SK-N-SH treated with all-trans-retinoic acid at 6 μM for 48 hours (cell line): ENCODE results near the gene CD3E.

ENCODE experiments used
- ATAC-seq: fragments of 200-7000 bp; cut with Tn5 transposase; 3 replicates; pipeline ENCODE4 v1.9.1; 2020; ENCODE audit warnings: mild to moderate bottlenecking, moderate library complexity
- ARNTL ChIP-seq: fragments of 450-650 bp; formaldehyde crosslinking; IDR thresholded peaks from 2 replicates; pipeline ENCODE4 v1.5.0; 2020; ENCODE audit warnings: low read depth, mild to moderate bottlenecking, moderate library complexity, borderline replicate concordance
- CSDC2 ChIP-seq: fragments of 250-450 bp; sonication (Bioruptor Pico); IDR thresholded peaks from 2 replicates; pipeline ENCODE4 v1.5.0; 2020; ENCODE audit warnings: mild to moderate bottlenecking, moderate library complexity
- CSRNP3 ChIP-seq: fragments of 250-450 bp; sonication (Bioruptor Pico); IDR thresholded peaks from 2 replicates; pipeline ENCODE4 v1.5.1; 2021; ENCODE audit warnings: mild to moderate bottlenecking, moderate library complexity
- ESRRG ChIP-seq: fragments of 250-450 bp; sonication (Bioruptor Pico); IDR thresholded peaks from 2 replicates; pipeline ENCODE4 v1.6.1; 2021; ENCODE audit warnings: mild to moderate bottlenecking
- GLIS3 ChIP-seq: fragments of 250-450 bp; sonication (Bioruptor Pico); IDR thresholded peaks from 2 replicates; pipeline ENCODE4 v1.5.0; 2020; ENCODE audit warnings: mild to moderate bottlenecking, moderate library complexity
- OSR1 ChIP-seq: fragments of 250-450 bp; sonication (Bioruptor Pico); IDR thresholded peaks from 2 replicates; pipeline ENCODE4 v1.8.0; 2022; ENCODE audit warnings: moderate library complexity, mild to moderate bottlenecking, inconsistent platforms
- PATZ1 ChIP-seq: fragments of 250-450 bp; sonication (Bioruptor Pico); IDR thresholded peaks from 2 replicates; pipeline ENCODE4 v1.8.0; 2020; ENCODE audit warnings: mild to moderate bottlenecking, moderate library complexity, borderline replicate concordance
- POU6F1 ChIP-seq: fragments of 250-450 bp; sonication (Bioruptor Pico); IDR thresholded peaks from 2 replicates; pipeline ENCODE4 v1.8.0; 2021; ENCODE audit warnings: low read depth, mild to moderate bottlenecking, moderate library complexity, borderline replicate concordance
- PPARA ChIP-seq: fragments of 250-450 bp; sonication (Bioruptor Pico); IDR thresholded peaks from 2 replicates; pipeline ENCODE4 v1.5.0; 2020; ENCODE audit warnings: mild to moderate bottlenecking, borderline replicate concordance
- RARB ChIP-seq: fragments of 250-450 bp; sonication (Bioruptor Pico); IDR thresholded peaks from 2 replicates; pipeline ENCODE4 v1.8.0; 2021; ENCODE audit warnings: mild to moderate bottlenecking, moderate library complexity
- SNAI2 ChIP-seq: fragments of 250-450 bp; sonication (Bioruptor Pico); IDR thresholded peaks from 2 replicates; pipeline ENCODE4 v1.5.0; 2020; ENCODE audit warnings: mild to moderate bottlenecking, moderate library complexity
- TCF4 ChIP-seq: fragments of 250-450 bp; sonication (Bioruptor Pico); IDR thresholded peaks from 2 replicates; pipeline ENCODE4 v1.8.0; 2021; ENCODE audit warnings: mild to moderate bottlenecking, moderate library complexity, borderline replicate concordance
- TOX ChIP-seq: fragments of 250-450 bp; sonication (Bioruptor Pico); IDR thresholded peaks from 2 replicates; pipeline ENCODE4 v1.8.0; 2021; ENCODE audit warnings: mild to moderate bottlenecking, moderate library complexity, borderline replicate concordance
- ZFP3 ChIP-seq: fragments of 250-450 bp; sonication (Bioruptor Pico); IDR thresholded peaks from 2 replicates; pipeline ENCODE4 v1.5.0; 2020; ENCODE audit warnings: mild to moderate bottlenecking, moderate library complexity
- ZFP30 ChIP-seq: fragments of 450-650 bp; formaldehyde crosslinking; IDR thresholded peaks from 2 replicates; pipeline ENCODE4 v1.5.0; 2022; ENCODE audit warnings: mild to moderate bottlenecking, moderate library complexity
- ZNF565 ChIP-seq: fragments of 450-650 bp; formaldehyde crosslinking; conservative IDR thresholded peaks from 2 replicates; pipeline ENCODE4 v1.5.0; 2020; ENCODE audit warnings: low read depth, mild to moderate bottlenecking, moderate library complexity
- ZNF8 ChIP-seq: fragments of 450-650 bp; formaldehyde crosslinking; IDR thresholded peaks from 2 replicates; pipeline ENCODE4 v1.5.0; 2020; ENCODE audit warnings: mild to moderate bottlenecking, moderate library complexity
- TF ChIP-seq, protein P1 (sequence below): fragments of 250-450 bp; sonication (Bioruptor Pico); IDR thresholded peaks from 2 replicates; pipeline ENCODE4 v1.5.1; 2020; ENCODE audit warnings: low read depth, mild to moderate bottlenecking, moderate library complexity
- TF ChIP-seq, protein P2 (sequence below): fragments of 250-450 bp; sonication (Bioruptor Pico); IDR thresholded peaks from 2 replicates; pipeline ENCODE4 v1.5.0; 2020; ENCODE audit warnings: mild to moderate bottlenecking, moderate library complexity

Gene CD3E

GRCh38 chr11:118275176-118275575 lies 29.4 kb upstream of the CD3E start:
- TF ChIP-seq ZFP30 (no peak), ARNTL (CRISPR knock-in tag) (no peak), ZNF8 (no peak), SNAI2 (no peak), PATZ1 (no peak), ZFP3 (no peak), TOX (CRISPR knock-in tag) (no peak), PPARA (CRISPR knock-in tag) (no peak), CSRNP3 (CRISPR knock-in tag) (no peak), POU6F1 (CRISPR knock-in tag) (no peak), RARB (CRISPR knock-in tag) (no peak), TCF4 (no peak), CSDC2 (no peak), OSR1 (CRISPR knock-in tag) (no peak), ESRRG (CRISPR knock-in tag) (no peak)
- TF ChIP-seq, all 23 proteins: peak for 0
- ATAC-seq = no peak

- no peak for TF ChIP-seq ZFP30
- TF ChIP-seq ZNF8 = no peak
- no peak for TF ChIP-seq RARB (CRISPR knock-in tag)
- TF ChIP-seq CSRNP3 (CRISPR knock-in tag) = no peak
- no peak for TF ChIP-seq CSDC2
- no peak for TF ChIP-seq ZFP3
- no peak for TF ChIP-seq ARNTL (CRISPR knock-in tag)
- TF ChIP-seq PPARA (CRISPR knock-in tag) = no peak
- no peak for TF ChIP-seq GLIS3 (CRISPR knock-in tag)
- no peak for TF ChIP-seq SNAI2
- TF ChIP-seq TOX (CRISPR knock-in tag) = no peak
- no peak for TF ChIP-seq ZNF565 (CRISPR knock-in tag)
- TF ChIP-seq POU6F1 (CRISPR knock-in tag) = no peak
- TF ChIP-seq, protein P1, sequence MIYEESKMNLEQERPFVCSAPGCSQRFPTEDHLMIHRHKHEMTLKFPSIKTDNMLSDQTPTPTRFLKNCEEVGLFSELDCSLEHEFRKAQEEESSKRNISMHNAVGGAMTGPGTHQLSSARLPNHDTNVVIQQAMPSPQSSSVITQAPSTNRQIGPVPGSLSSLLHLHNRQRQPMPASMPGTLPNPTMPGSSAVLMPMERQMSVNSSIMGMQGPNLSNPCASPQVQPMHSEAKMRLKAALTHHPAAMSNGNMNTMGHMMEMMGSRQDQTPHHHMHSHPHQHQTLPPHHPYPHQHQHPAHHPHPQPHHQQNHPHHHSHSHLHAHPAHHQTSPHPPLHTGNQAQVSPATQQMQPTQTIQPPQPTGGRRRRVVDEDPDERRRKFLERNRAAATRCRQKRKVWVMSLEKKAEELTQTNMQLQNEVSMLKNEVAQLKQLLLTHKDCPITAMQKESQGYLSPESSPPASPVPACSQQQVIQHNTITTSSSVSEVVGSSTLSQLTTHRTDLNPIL (CRISPR knock-in tag) = no peak
- TF ChIP-seq, protein P2, sequence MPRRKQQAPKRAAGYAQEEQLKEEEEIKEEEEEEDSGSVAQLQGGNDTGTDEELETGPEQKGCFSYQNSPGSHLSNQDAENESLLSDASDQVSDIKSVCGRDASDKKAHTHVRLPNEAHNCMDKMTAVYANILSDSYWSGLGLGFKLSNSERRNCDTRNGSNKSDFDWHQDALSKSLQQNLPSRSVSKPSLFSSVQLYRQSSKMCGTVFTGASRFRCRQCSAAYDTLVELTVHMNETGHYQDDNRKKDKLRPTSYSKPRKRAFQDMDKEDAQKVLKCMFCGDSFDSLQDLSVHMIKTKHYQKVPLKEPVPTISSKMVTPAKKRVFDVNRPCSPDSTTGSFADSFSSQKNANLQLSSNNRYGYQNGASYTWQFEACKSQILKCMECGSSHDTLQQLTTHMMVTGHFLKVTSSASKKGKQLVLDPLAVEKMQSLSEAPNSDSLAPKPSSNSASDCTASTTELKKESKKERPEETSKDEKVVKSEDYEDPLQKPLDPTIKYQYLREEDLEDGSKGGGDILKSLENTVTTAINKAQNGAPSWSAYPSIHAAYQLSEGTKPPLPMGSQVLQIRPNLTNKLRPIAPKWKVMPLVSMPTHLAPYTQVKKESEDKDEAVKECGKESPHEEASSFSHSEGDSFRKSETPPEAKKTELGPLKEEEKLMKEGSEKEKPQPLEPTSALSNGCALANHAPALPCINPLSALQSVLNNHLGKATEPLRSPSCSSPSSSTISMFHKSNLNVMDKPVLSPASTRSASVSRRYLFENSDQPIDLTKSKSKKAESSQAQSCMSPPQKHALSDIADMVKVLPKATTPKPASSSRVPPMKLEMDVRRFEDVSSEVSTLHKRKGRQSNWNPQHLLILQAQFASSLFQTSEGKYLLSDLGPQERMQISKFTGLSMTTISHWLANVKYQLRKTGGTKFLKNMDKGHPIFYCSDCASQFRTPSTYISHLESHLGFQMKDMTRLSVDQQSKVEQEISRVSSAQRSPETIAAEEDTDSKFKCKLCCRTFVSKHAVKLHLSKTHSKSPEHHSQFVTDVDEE (CRISPR knock-in tag) = no peak
- no peak for ATAC-seq
These were observed 28.1 kb upstream of the CD3E start for GRCh38 chr11:118276422-118276821.
